K562 (cell line): ENCODE measurements around the gene FRK. TPM values are rescaled to one million over a fixed set of nuclear protein-coding genes. Genes with fewer than 3 reads are reported as not detected.

Experiments used
- ATAC-seq: fragments of 200-7000 bp; cut with Tn5 transposase; 3 replicates; pipeline ENCODE4 v1.9.1; 2020; ENCODE audit warnings: moderate library complexity
- BruUV-seq: library from RNA; stranded (reverse); fragments of 400-500 nt; replicated peaks from 2 replicates; lab custom pipeline; 2021; lab: Mats Ljungman, UMichigan
- CTCF ChIA-PET: fragments of 300-600 bp; formaldehyde crosslinking; extraction: SDS; loops from one replicate; lab custom pipeline; 2021; ENCODE audit warnings: low intra/inter-chr PET ratio; lab: Yijun Ruan, JAX
- POLR2A ChIA-PET: fragments of 300-600, 350-650 bp; sonication (Branson Sonifier 250); formaldehyde crosslinking; extraction: SDS; loops from one replicate; lab custom pipeline; 2021; ENCODE audit warnings: antibody characterized with exemption, inconsistent platforms; lab: Yijun Ruan, JAX
- DNase-seq, 4 experiments: peaks; one replicate each; pipeline versions ENCODE4 v3.0.0 to v3.0.0-alpha.2; 2011 to 2018; ENCODE audit warnings: low spot score in 3 of 4, mixed read lengths in 3 of 4; ENCODE audit errors: extremely low read depth in 1 of 4
- FAIRE-seq: peaks from 2 replicates; lab custom pipeline; 2011; peaks lifted over from hg19 to GRCh38; lab: Jason Lieb, UNC
- H2AFZ ChIP-seq: 2 replicates; pipeline ENCODE4 v1.6.0; 2011; ENCODE audit warnings: low read depth, low read length, control low read depth, inconsistent platforms
- H3K27ac ChIP-seq: fragments of 200-600 bp; 3 replicates; pipeline ENCODE4 v1.8.0; 2011; ENCODE audit warnings: low read depth, mild to moderate bottlenecking, control low read depth, inconsistent platforms, low read length, moderate library complexity, mixed read lengths; ENCODE audit errors: extremely low read depth
- H3K27me3 ChIP-seq, 2 experiments: fragments of 300-600 bp in 1 of 2; 2 replicates in 1 of 2; 3 replicates in 1 of 2; pipeline versions ENCODE4 v1.6.0 to v1.8.0; 2011; ENCODE audit warnings: inconsistent platforms in 2 of 2, low read length in 2 of 2, mild to moderate bottlenecking in 1 of 2, mixed read lengths in 1 of 2, moderate library complexity in 1 of 2; ENCODE audit not compliant: control insufficient read depth in 2 of 2, insufficient read depth in 2 of 2
- H3K36me3 ChIP-seq: fragments of 300-600 bp; 3 replicates; pipeline ENCODE4 v1.8.0; 2011; ENCODE audit warnings: mild to moderate bottlenecking, low read length, inconsistent platforms; ENCODE audit not compliant: control insufficient read depth, insufficient read depth
- H3K4me1 ChIP-seq, 2 experiments: fragments of 200-600 bp in 1 of 2; replicated peaks in 1 of 2; 2 replicates in 1 of 2; 3 replicates in 1 of 2; pipeline versions ENCODE4 v1.5.1 to v1.8.0; 2011; ENCODE audit warnings: inconsistent platforms in 2 of 2, low read length in 2 of 2, mild to moderate bottlenecking in 1 of 2, mixed read lengths in 1 of 2, moderate library complexity in 1 of 2; ENCODE audit not compliant: control insufficient read depth in 2 of 2, insufficient read depth in 2 of 2
- H3K4me2 ChIP-seq: 2 replicates; pipeline ENCODE4 v1.6.1; 2011; ENCODE audit warnings: low read length, control low read depth, inconsistent platforms, mixed read lengths; ENCODE audit not compliant: insufficient read depth
- H3K4me3 ChIP-seq: fragments of 200-600 bp; sonication (generic), shearing (Covaris generic); 2 replicates; pipeline ENCODE4 v1.5.1; 2016; ENCODE audit warnings: control low read depth, inconsistent platforms
- H3K79me2 ChIP-seq: fragments of 200-600 bp; 3 replicates; pipeline ENCODE4 v1.8.0; 2011; ENCODE audit warnings: low read length, inconsistent platforms; ENCODE audit not compliant: control insufficient read depth, insufficient read depth
- H3K9ac ChIP-seq, 2 experiments: 2 replicates each; pipeline versions ENCODE4 v1.6.0 to v1.6.1; 2011; ENCODE audit warnings: low read depth in 2 of 2, low read length in 2 of 2, control low read depth in 1 of 2, inconsistent platforms in 1 of 2, mild to moderate bottlenecking in 1 of 2, mixed read lengths in 1 of 2; ENCODE audit not compliant: insufficient read depth in 1 of 2
- H3K9me1 ChIP-seq: one replicate; pipeline ENCODE4 v1.6.0; 2011; ENCODE audit warnings: inconsistent platforms, mild to moderate bottlenecking, low read length, moderate library complexity; ENCODE audit not compliant: control insufficient read depth, insufficient read depth
- H3K9me3 ChIP-seq: replicated peaks from 2 replicates; pipeline ENCODE4 v1.5.1; 2011; ENCODE audit warnings: low read depth, low read length, inconsistent platforms; ENCODE audit not compliant: control insufficient read depth, insufficient read depth
- H4K20me1 ChIP-seq: replicated peaks from 2 replicates; pipeline ENCODE4 v1.6.1; 2011; ENCODE audit warnings: low read length, inconsistent platforms, mixed read lengths; ENCODE audit not compliant: control insufficient read depth, insufficient read depth
- ARNT ChIP-seq, 2 experiments: fragments of 450-650 bp; IDR thresholded peaks; 2 replicates each; pipeline ENCODE4 v1.6.1; 2016; ENCODE audit warnings: mild to moderate bottlenecking in 1 of 2
- BMI1 ChIP-seq: fragments of 150-350 bp; IDR thresholded peaks from 2 replicates; pipeline ENCODE4 v1.6.1; 2014; ENCODE audit warnings: low read length
- BRCA1 ChIP-seq, 2 experiments: fragments of 450-650 bp in 1 of 2; sonication (generic) in 1 of 2; formaldehyde crosslinking in 1 of 2; IDR thresholded peaks; 2 replicates each; pipeline versions ENCODE4 v1.5.0 to v1.6.1; 2017 to 2020; ENCODE audit warnings: mild to moderate bottlenecking in 1 of 2, missing genetic modification reagents in 1 of 2
- CHCHD3 ChIP-seq: fragments of 250-450 bp; sonication (Bioruptor Pico); IDR thresholded peaks from 2 replicates; pipeline ENCODE4 v2.1.2; 2022; ENCODE audit warnings: mild to moderate bottlenecking
- FOSL1 ChIP-seq: fragments of 200-800 bp; sonication (Bioruptor generic); conservative IDR thresholded peaks from 2 replicates; pipeline ENCODE4 v1.6.1; 2016; ENCODE audit warnings: missing genetic modification characterization, missing compliant biosample characterization
- GABPB2 ChIP-seq: fragments of 250-450 bp; sonication (Bioruptor Pico); conservative IDR thresholded peaks from 2 replicates; pipeline ENCODE4 v1.5.1; 2021; ENCODE audit warnings: mild to moderate bottlenecking
- MEIS2 ChIP-seq: fragments of 450-650 bp; IDR thresholded peaks from 2 replicates; pipeline ENCODE4 v1.6.1; 2014; ENCODE audit warnings: mild to moderate bottlenecking; ENCODE audit not compliant: partially characterized antibody
- NR1H2 ChIP-seq: sonication (generic); formaldehyde crosslinking; IDR thresholded peaks from 2 replicates; pipeline ENCODE4 v1.4.0; 2020; ENCODE audit warnings: mild to moderate bottlenecking, missing genetic modification reagents
- RBM25 ChIP-seq: fragments of 200-400 bp; formaldehyde crosslinking; IDR thresholded peaks from 2 replicates; pipeline ENCODE4 v1.6.1; 2018; ENCODE audit warnings: low read length, low read depth, moderate library complexity; ENCODE audit not compliant: severe bottlenecking
- TRIM25 ChIP-seq: fragments of 450-650 bp; IDR thresholded peaks from 2 replicates; pipeline ENCODE4 v1.7.0; 2016; ENCODE audit warnings: borderline replicate concordance
- ZFP91 ChIP-seq: sonication (generic); formaldehyde crosslinking; IDR thresholded peaks from 2 replicates; pipeline ENCODE4 v1.8.0; 2022; ENCODE audit warnings: mild to moderate bottlenecking, missing genetic modification reagents
- WGBS: fragments of 100-300 bp; shearing (Covaris generic); methylation state at CpG from one replicate; pipeline ENCODE4 v1.1.6; 2016; ENCODE audit warnings: low coverage, mixed read lengths; ENCODE audit not compliant: insufficient coverage; ENCODE audit errors: missing lambda C conversion rate; 5-methylcytosine and 5-hydroxymethylcytosine counted together
- in situ Hi-C: fragments of 300-500 bp; cut with MboI; formaldehyde crosslinking; loops from 4 replicates; pipeline ENCODE4 v1.15.0; 2018; ENCODE audit warnings: inconsistent platforms, mixed read lengths
- intact Hi-C: fragments of 100-400 bp; cut with micrococcal nuclease; formaldehyde crosslinking; loops from 2 replicates; pipeline ENCODE4 v1.14.2; 2022
- polyA plus RNA-seq, 8 experiments: library from polyadenylated mRNA; depleted of rRNA in 4 of 8; stranded (reverse) in 5 of 8; unstranded in 3 of 8; fragments of >200 nt; fragmentation: Nextera tagmentation in 2 of 8; fragmentation: Illumina TruSeq in 1 of 8; extraction: Ambion mirVana in 2 of 8; extraction: Trizol in 1 of 8; gene quantifications; 2 replicates each; pipeline versions ENCODE4 v1.2.1 to v1.2.3, GENCODE V29; 2011 to 2014; ENCODE audit warnings: inconsistent platforms in 1 of 8, missing spikeins in 1 of 8
- total RNA-seq, 7 experiments: library from RNA; depleted of rRNA in 6 of 7; stranded (reverse); fragments of >200 nt in 6 of 7; fragmentation: Illumina TruSeq in 2 of 7; extraction: Trizol in 2 of 7; gene quantifications; 2 replicates each; pipeline versions ENCODE4 v1.2.1 to v1.2.3, GENCODE V29; 2011 to 2021; ENCODE audit warnings: low replicate concordance in 1 of 7
- TF ChIP-seq, protein P1 (sequence below): sonication (generic); formaldehyde crosslinking; IDR thresholded peaks from 2 replicates; pipeline ENCODE4 v1.8.1; 2023; ENCODE audit warnings: missing genetic modification reagents, mild to moderate bottlenecking, borderline replicate concordance

FRK gene
- total and polyA plus RNA-seq, 9 of the 15 experiments (the other 6 are each of a cell fraction or from before 2014, with no cell fraction given), result 0.01 to 0.29 (median 0.09) TPM

DNA sequence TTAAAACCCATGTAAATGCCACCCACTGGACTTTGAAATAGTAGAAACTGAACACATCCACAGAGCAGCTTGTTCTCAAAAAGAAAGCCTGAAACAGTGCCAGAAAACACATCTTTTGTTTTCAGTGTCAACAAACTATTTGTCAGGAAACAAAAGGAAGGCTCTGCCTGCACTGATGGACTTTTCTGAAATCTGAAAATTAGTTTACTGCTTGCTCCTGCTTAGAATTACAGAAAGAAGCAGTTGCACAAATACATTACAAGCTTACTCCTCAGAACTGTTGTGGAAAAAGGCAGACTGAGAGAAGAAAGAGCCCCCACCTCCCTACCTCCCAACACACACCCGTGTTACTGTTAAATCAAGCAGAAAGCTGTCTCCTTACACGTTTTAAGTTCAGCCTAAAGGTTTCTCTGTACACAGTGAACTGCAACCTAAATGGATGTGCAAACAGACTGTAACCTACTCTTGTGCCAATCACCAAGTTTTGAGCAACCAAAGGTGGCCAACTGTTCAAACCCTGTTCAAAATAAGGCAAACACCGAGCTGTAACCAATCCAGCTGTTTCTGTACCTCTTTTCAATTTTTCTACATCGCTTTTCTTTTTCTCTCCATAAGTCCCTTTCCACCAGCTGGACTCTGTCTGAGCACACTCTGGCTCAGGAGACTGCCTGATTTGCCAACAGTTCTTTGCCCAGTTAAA, 43.7 kb downstream of the FRK start:
- H3K4me2 ChIP-seq, result no peak overlapping the region
- no peaks in the 10 kb centered on the region for H3K79me2 ChIP-seq
- H3K4me1 ChIP-seq, result no peaks in the 10 kb centered on the region
- no peaks in the 10 kb centered on the region for H3K9me3 ChIP-seq
- FAIRE-seq, result no peak
- H3K27me3 ChIP-seq, result no peaks in the 10 kb centered on the region
- no peak overlapping the region for H2AFZ ChIP-seq
- 0% methylated on average over 4 of the region's 4 CpGs for WGBS
- intact Hi-C loops, result no loop called here
- ChIA-PET POLR2A (interaction anchor here (0.5 kb wide), 1 partner anchor 53 kb away, joined by 3 read pairs; no protein-coding TSS in a partner anchor), CTCF (no interaction called here)
- H3K9me1 ChIP-seq, result no peaks in the 10 kb centered on the region
- DNase-seq, result no peak
- no peak overlapping the region for H3K9ac ChIP-seq
- BruUV-seq, result no TSS peak
- H4K20me1 ChIP-seq, result no peaks in the 10 kb centered on the region
- in situ Hi-C loops, result no loop called here
- no peak for ATAC-seq
- no peak overlapping the region for H3K4me3 ChIP-seq
- H3K36me3 ChIP-seq, result no peaks in the 10 kb centered on the region
- no peak overlapping the region for H3K27ac ChIP-seq
- TF ChIP-seq RBM25 (no peak), FOSL1 (tag) (no peak), MEIS2 (no peak), CHCHD3 (CRISPR knock-in tag) (no peak), BMI1 (no peak), NR1H2 (CRISPR knock-in tag) (no peak), TRIM25 (no peak), ARNT (IDR thresholded peaks at IDR 0.05) (no peak), BRCA1 (IDR thresholded peaks at IDR 0.05) (no peak), BRCA1 (CRISPR knock-in tag; IDR thresholded peaks at IDR 0.05) (no peak), GABPB2 (CRISPR knock-in tag) (no peak), ZFP91 (CRISPR knock-in tag) (no peak)
- TF ChIP-seq, protein P1, sequence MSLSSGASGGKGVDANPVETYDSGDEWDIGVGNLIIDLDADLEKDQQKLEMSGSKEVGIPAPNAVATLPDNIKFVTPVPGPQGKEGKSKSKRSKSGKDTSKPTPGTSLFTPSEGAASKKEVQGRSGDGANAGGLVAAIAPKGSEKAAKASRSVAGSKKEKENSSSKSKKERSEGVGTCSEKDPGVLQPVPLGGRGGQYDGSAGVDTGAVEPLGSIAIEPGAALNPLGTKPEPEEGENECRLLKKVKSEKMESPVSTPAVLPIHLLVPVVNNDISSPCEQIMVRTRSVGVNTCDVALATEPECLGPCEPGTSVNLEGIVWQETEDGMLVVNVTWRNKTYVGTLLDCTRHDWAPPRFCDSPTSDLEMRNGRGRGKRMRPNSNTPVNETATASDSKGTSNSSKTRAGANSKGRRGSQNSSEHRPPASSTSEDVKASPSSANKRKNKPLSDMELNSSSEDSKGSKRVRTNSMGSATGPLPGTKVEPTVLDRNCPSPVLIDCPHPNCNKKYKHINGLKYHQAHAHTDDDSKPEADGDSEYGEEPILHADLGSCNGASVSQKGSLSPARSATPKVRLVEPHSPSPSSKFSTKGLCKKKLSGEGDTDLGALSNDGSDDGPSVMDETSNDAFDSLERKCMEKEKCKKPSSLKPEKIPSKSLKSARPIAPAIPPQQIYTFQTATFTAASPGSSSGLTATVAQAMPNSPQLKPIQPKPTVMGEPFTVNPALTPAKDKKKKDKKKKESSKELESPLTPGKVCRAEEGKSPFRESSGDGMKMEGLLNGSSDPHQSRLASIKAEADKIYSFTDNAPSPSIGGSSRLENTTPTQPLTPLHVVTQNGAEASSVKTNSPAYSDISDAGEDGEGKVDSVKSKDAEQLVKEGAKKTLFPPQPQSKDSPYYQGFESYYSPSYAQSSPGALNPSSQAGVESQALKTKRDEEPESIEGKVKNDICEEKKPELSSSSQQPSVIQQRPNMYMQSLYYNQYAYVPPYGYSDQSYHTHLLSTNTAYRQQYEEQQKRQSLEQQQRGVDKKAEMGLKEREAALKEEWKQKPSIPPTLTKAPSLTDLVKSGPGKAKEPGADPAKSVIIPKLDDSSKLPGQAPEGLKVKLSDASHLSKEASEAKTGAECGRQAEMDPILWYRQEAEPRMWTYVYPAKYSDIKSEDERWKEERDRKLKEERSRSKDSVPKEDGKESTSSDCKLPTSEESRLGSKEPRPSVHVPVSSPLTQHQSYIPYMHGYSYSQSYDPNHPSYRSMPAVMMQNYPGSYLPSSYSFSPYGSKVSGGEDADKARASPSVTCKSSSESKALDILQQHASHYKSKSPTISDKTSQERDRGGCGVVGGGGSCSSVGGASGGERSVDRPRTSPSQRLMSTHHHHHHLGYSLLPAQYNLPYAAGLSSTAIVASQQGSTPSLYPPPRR, result no peak
